A673 (cell line): ENCODE data around the gene LDHAL6B.

ENCODE experiments used
- CTCF ChIP-seq: fragments of 300-800, 200-600 bp; sonication (generic); conservative IDR thresholded peaks from 2 replicates; pipeline ENCODE4 v1.5.1; 2017; ENCODE audit warnings: low read depth, mild to moderate bottlenecking, antibody characterized with exemption, low read length, moderate library complexity, mixed read lengths
- EZH2 ChIP-seq: fragments of 200-600 bp; sonication (generic); IDR thresholded peaks from 2 replicates; pipeline ENCODE4 v1.6.1; 2017; ENCODE audit warnings: borderline replicate concordance, low read depth, mild to moderate bottlenecking, mixed read lengths, antibody characterized with exemption, low read length; ENCODE audit not compliant: poor library complexity, severe bottlenecking

GRCh38 chr15:59203008-59203407, 3.6 kb upstream of the LDHAL6B start:
- TF ChIP-seq CTCF (no peak), EZH2 (no peak)
